GM23248 (cell line): ENCODE data around the gene RAE1.

Source experiments
- EZH2 ChIP-seq: fragments of 200-600 bp; sonication (generic); IDR thresholded peaks from 2 replicates; pipeline ENCODE4 v1.6.1; 2018; ENCODE audit warnings: antibody characterized with exemption, mild to moderate bottlenecking; ENCODE audit not compliant: insufficient read depth, poor library complexity, severe bottlenecking
- EZH2phosphoT487 ChIP-seq: fragments of 200-600 bp; sonication (generic); IDR thresholded peaks from 2 replicates; pipeline ENCODE4 v1.6.1; 2018; ENCODE audit warnings: antibody characterized with exemption, moderate library complexity, mild to moderate bottlenecking, low read depth; ENCODE audit not compliant: insufficient read depth

DNA sequence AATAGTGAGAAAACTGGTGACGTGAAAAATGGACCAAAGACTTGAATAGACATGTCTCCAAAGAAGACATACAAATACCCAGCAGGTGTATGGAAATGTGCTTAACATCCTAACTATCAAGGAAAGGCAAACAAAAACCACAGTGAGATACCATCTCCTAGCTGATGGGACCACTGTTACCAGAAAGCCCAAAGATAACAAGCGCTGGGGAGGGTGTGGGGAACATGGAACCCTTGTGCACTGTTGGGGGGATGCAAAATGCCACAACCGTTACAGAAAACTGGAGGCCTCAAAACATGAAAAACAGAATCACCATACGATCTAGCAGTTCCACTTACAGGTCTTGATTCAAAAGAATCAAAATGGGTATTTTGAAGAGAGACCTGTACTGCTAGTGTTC lies 20.3 kb downstream of the RAE1 start:
- TF ChIP-seq EZH2phosphoT487: no peak
- TF ChIP-seq EZH2: no peak
